ENCODE data around the gene AFF3. TPM values are rescaled to one million over a fixed set of nuclear protein-coding genes. Genes with fewer than 3 reads are reported as not detected.

Gene AFF3
- total and polyA plus RNA-seq, 7 donors, result 0.46 to 25.0 (median 18.6) TPM

GRCh38 chr2:100042562-100042961 lies 99.8 kb downstream of the AFF3 start:
- H3K36me3 ChIP-seq, result no peaks in the 10 kb centered on the region
- no peaks in the 10 kb centered on the region for H3K27me3 ChIP-seq
- intact Hi-C loops (cut with DNase I), result no loop called here
- WGBS, 2 donors, result 87% methylated on average over 3 of the region's 3 CpGs
- no peak overlapping the region for H3K4me3 ChIP-seq
- DNase-seq, result no peak
- H3K4me1 ChIP-seq, result no peaks in the 10 kb centered on the region
- H3K9me3 ChIP-seq, result no peaks in the 10 kb centered on the region
- no peak for TF ChIP-seq CTCF (IDR thresholded peaks at IDR 0.05)
- no peak for TF ChIP-seq POLR2AphosphoS5 (IDR thresholded peaks at IDR 0.05)
- no peak for TF ChIP-seq EP300 (IDR thresholded peaks at IDR 0.05)
- TF ChIP-seq POLR2A (IDR thresholded peaks at IDR 0.05), result no peak
- no peak overlapping the region for H3K27ac ChIP-seq

- WGBS, 2 donors, result 79 to 82% methylated on average over 12 of the region's 12 CpGs
- no peaks in the 10 kb centered on the region for H3K36me3 ChIP-seq
- no peaks in the 10 kb centered on the region for H3K9me3 ChIP-seq
- DNase-seq, result no peak
- no peak overlapping the region for H3K4me3 ChIP-seq
- H3K27ac ChIP-seq, result no peak overlapping the region
- TF ChIP-seq EP300 (IDR thresholded peaks at IDR 0.05), result no peak
- no peak for TF ChIP-seq CTCF (IDR thresholded peaks at IDR 0.05)
- no peak for TF ChIP-seq POLR2AphosphoS5 (IDR thresholded peaks at IDR 0.05)
- TF ChIP-seq POLR2A (IDR thresholded peaks at IDR 0.05), result no peak
- intact Hi-C loops (cut with DNase I), result no loop called here
- H3K4me1 ChIP-seq, result no peaks in the 10 kb centered on the region
- no peaks in the 10 kb centered on the region for H3K27me3 ChIP-seq
Observed at GRCh38 chr2:100041946-100042345, 100.4 kb downstream of the AFF3 start.

- TF ChIP-seq POLR2A (IDR thresholded peaks at IDR 0.05) (no peak), EP300 (IDR thresholded peaks at IDR 0.05) (no peak), POLR2AphosphoS5 (IDR thresholded peaks at IDR 0.05) (no peak), CTCF (IDR thresholded peaks at IDR 0.05) (no peak)
- no peaks in the 10 kb centered on the region for H3K27me3 ChIP-seq
- intact Hi-C loops (cut with DNase I), result no loop called here
- H3K27ac ChIP-seq, result no peak overlapping the region
- H3K4me3 ChIP-seq, result no peak overlapping the region
- H3K9me3 ChIP-seq, result no peaks in the 10 kb centered on the region
- WGBS, 2 donors, result 87 to 91% methylated on average over 4 of the region's 4 CpGs
- no peaks in the 10 kb centered on the region for H3K36me3 ChIP-seq
- no peaks in the 10 kb centered on the region for H3K4me1 ChIP-seq
- DNase-seq, result no peak
Observed at GRCh38 chr2:100041385-100041784, 101.0 kb downstream of the AFF3 start.

- H3K36me3 ChIP-seq, result no peaks in the 10 kb centered on the region
- intact Hi-C loops (cut with DNase I), result no loop called here
- TF ChIP-seq POLR2AphosphoS5 (IDR thresholded peaks at IDR 0.05) (no peak), EP300 (IDR thresholded peaks at IDR 0.05) (no peak), POLR2A (IDR thresholded peaks at IDR 0.05) (no peak), CTCF (IDR thresholded peaks at IDR 0.05) (no peak)
- no peaks in the 10 kb centered on the region for H3K9me3 ChIP-seq
- no peak overlapping the region for H3K27ac ChIP-seq
- DNase-seq, result no peak
- no peaks in the 10 kb centered on the region for H3K4me1 ChIP-seq
- no peak overlapping the region for H3K4me3 ChIP-seq
- no peaks in the 10 kb centered on the region for H3K27me3 ChIP-seq
- 88 to 95% methylated on average over 1 of the region's 1 CpG for whole genome bisulfite sequencing, 2 donors
Observed at GRCh38 chr2:100040906-100041305, 101.5 kb downstream of the AFF3 start.

GRCh38 chr2:100039291-100039980 lies 103.0 kb downstream of the AFF3 start:
- Histone ChIP-seq H3K27ac (no peak overlapping the region), H3K27me3 (no peaks in the 10 kb centered on the region), H3K36me3 (no peaks in the 10 kb centered on the region), H3K4me3 (no peak overlapping the region), H3K4me1 (no peaks in the 10 kb centered on the region), H3K9me3 (no peaks in the 10 kb centered on the region)
- intact Hi-C loops (cut with DNase I), result no loop called here
- TF ChIP-seq EP300 (IDR thresholded peaks at IDR 0.05) (no peak), POLR2A (IDR thresholded peaks at IDR 0.05) (no peak), CTCF (IDR thresholded peaks at IDR 0.05) (no peak), POLR2AphosphoS5 (IDR thresholded peaks at IDR 0.05) (no peak)
- DNase-seq, result no peak
- WGBS, 2 donors, result 83 to 89% methylated on average over 7 of the region's 7 CpGs
